ENCODE results near the gene EHMT1.
"Not testable (repeated sequence)": the region's sequence is repeated elsewhere in the genome, so short reads cannot be mapped to it uniquely, and the experiment has no call there.

EHMT1 gene

DNA sequence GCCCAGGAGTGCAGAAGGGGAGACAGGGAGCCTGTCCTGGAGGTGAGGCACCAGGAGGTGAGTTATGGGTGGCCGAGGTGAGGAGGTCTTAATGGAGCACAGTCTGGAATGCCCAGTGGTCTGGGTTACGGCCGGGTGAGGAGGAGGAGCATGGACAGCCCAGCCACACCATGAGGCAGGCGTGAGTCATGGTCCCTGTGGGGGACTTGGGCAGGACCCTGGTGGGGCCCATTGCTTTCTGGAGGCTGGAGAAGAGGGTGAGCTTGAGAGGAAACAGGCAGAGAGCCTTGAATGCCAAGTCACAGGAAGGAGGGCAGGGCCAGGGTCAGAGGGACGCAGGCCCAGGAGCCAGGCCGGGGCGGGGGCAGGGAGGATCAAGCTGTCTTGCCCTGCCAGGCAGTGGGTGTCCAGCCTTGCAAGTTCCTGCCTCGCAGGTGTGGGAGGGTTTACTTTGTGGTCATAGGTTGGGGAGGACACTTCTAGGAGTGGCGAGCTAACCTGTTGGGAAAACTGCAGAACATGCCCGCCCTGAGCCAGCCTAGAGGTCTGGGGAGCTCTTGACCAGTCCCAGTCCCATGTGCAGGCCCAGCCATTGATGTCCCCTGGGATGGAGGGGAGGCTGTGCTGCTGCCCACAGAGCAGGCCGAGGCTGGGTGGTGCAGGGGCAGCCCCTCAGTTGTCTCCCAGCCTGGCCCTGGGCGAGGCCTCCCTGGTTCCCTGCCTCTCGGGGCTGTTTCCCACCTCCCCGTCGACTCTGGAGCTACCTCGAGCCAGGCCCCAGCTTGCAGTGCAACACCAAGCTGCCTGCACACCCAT, 261.6 kb downstream of the EHMT1 start:
- in situ Hi-C loops (cut with MboI; ENCODE audit: low sequenced_read_pairs), result no loop called here

GRCh38 chr9:137880976-137881530, 262.2 kb downstream of the EHMT1 start:
- in situ Hi-C loops (cut with MboI; ENCODE audit: low sequenced_read_pairs), result no loop called here

GRCh38 chr9:137881591-137882505, 263.0 kb downstream of the EHMT1 start:
- in situ Hi-C loops (cut with MboI; ENCODE audit: low sequenced_read_pairs), result no loop called here

- in situ Hi-C loops (cut with MboI; ENCODE audit: low sequenced_read_pairs), result no loop called here
Observed at GRCh38 chr9:137882506-137882821, 263.7 kb downstream of the EHMT1 start.

GRCh38 chr9:137883977-137884376, 265.2 kb downstream of the EHMT1 start:
- in situ Hi-C loops (cut with MboI; ENCODE audit: low sequenced_read_pairs), result not testable (repeated sequence)

- in situ Hi-C loops (cut with MboI; ENCODE audit: low sequenced_read_pairs), result not testable (repeated sequence)
Observed at GRCh38 chr9:137884547-137884946, 265.7 kb downstream of the EHMT1 start.

- in situ Hi-C loops (cut with MboI; ENCODE audit: low sequenced_read_pairs), result not testable (repeated sequence)
Observed at GRCh38 chr9:137885121-137885520, 266.3 kb downstream of the EHMT1 start.
